Endodermal cell (in vitro differentiated cells): ENCODE results near the gene INPP4A. TPM values are rescaled to one million over a fixed set of nuclear protein-coding genes. Genes with fewer than 3 reads are reported as not detected.
A peak's percentile ranks its signal among the peaks of the same experiment; 100 is the strongest.

Experiments used
- DNase-seq: peaks from one replicate; pipeline ENCODE4 v3.0.0-alpha.2; 2017
- H3K27ac ChIP-seq: 2 replicates; pipeline ENCODE4 v1.5.1; 2013; ENCODE audit warnings: mild to moderate bottlenecking, low read depth, low read length, moderate library complexity
- H3K27me3 ChIP-seq: 2 replicates; pipeline ENCODE4 v1.6.1; 2013; ENCODE audit warnings: mild to moderate bottlenecking, low read length, moderate library complexity; ENCODE audit not compliant: insufficient read depth, control insufficient read depth, poor library complexity, severe bottlenecking
- H3K36me3 ChIP-seq: 2 replicates; pipeline ENCODE4 v1.7.0; 2013; ENCODE audit warnings: mild to moderate bottlenecking, low read length, moderate library complexity; ENCODE audit not compliant: control insufficient read depth, insufficient read depth
- H3K4me1 ChIP-seq: one replicate; pipeline ENCODE4 v1.7.0; 2013; ENCODE audit warnings: low read length; ENCODE audit not compliant: control insufficient read depth, insufficient read depth
- H3K4me3 ChIP-seq: 2 replicates; pipeline ENCODE4 v1.5.1; 2013; ENCODE audit warnings: mild to moderate bottlenecking, low read length, moderate library complexity
- H3K9ac ChIP-seq: 2 replicates; pipeline ENCODE4 v1.6.1; 2013; ENCODE audit warnings: mild to moderate bottlenecking, low read length, moderate library complexity; ENCODE audit not compliant: poor library complexity, severe bottlenecking; ENCODE audit errors: extremely low read depth
- H3K9me3 ChIP-seq: 2 replicates; pipeline ENCODE4 v1.6.1; 2013; ENCODE audit warnings: mild to moderate bottlenecking, low read length, moderate library complexity; ENCODE audit not compliant: control insufficient read depth
- H3K27ac Mint-ChIP-seq: 2 replicates; pipeline ENCODE4 v1.8.0; 2020; ENCODE audit warnings: mixed read lengths
- H3K27me3 Mint-ChIP-seq: 2 replicates; pipeline ENCODE4 v1.8.0; 2021; ENCODE audit warnings: mild to moderate bottlenecking, mixed read lengths; ENCODE audit not compliant: insufficient read depth
- H3K36me3 Mint-ChIP-seq: 2 replicates; pipeline ENCODE4 v1.8.0; 2020; ENCODE audit warnings: low read depth, mixed read lengths
- H3K4me1 Mint-ChIP-seq: 2 replicates; pipeline ENCODE4 v1.8.0; 2020; ENCODE audit warnings: mixed read lengths
- H3K4me3 Mint-ChIP-seq: 2 replicates; pipeline ENCODE4 v1.8.0; 2020; ENCODE audit warnings: mild to moderate bottlenecking, moderate library complexity, mixed read lengths
- H3K9me3 Mint-ChIP-seq: 2 replicates; pipeline ENCODE4 v1.8.0; 2020; ENCODE audit warnings: mild to moderate bottlenecking, mixed read lengths
- WGBS, 2 experiments: methylation state at CpG; one replicate each; pipeline versions ENCODE4 v1.1.5 to v1.1.7; 2013; ENCODE audit warnings: missing lambda C conversion rate in 2 of 2, mixed read lengths in 1 of 2; ENCODE audit not compliant: insufficient coverage in 1 of 2, insufficient read length in 1 of 2; 5-methylcytosine and 5-hydroxymethylcytosine counted together
- total RNA-seq, 2 donors: library from RNA; stranded (reverse); fragmentation: NEBNext Ultra II Directional in 1 of 2; extraction: Animal tissue kit (Norgen Biotek cat#: 25700) in 1 of 2; gene quantifications; 2 replicates in 1 of 2; 3 replicates in 1 of 2; pipeline ENCODE4 v1.2.1, GENCODE V29; 2021
- TF ChIP-seq, protein P1 (sequence below): fragments of 200-600 bp; sonication (generic); conservative IDR thresholded peaks from 2 replicates; pipeline ENCODE4 v1.5.0; 2021; ENCODE audit warnings: antibody characterized with exemption, mild to moderate bottlenecking

The INPP4A gene
- total RNA-seq, 2 donors from 2014 or later, result 84.9 to 94.2 TPM

- Histone ChIP-seq H3K9ac (no peak overlapping the region), H3K4me1 (peaks cover 44% of the 10 kb centered on the region), H3K9me3 (no peaks in the 10 kb centered on the region), H3K36me3 (peaks cover 40% of the 10 kb centered on the region), H3K4me3 (no peak overlapping the region), H3K27ac (no peak overlapping the region), H3K27me3 (no peaks in the 10 kb centered on the region)
- H3K27me3 Mint-ChIP-seq, result no peaks in the 10 kb centered on the region
- H3K27ac Mint-ChIP-seq, result peak overlapping the region; percentile 3
- peaks cover 77% of the 10 kb centered on the region for H3K4me1 Mint-ChIP-seq
- H3K9me3 Mint-ChIP-seq, result no peaks in the 10 kb centered on the region
- TF ChIP-seq, protein P1, sequence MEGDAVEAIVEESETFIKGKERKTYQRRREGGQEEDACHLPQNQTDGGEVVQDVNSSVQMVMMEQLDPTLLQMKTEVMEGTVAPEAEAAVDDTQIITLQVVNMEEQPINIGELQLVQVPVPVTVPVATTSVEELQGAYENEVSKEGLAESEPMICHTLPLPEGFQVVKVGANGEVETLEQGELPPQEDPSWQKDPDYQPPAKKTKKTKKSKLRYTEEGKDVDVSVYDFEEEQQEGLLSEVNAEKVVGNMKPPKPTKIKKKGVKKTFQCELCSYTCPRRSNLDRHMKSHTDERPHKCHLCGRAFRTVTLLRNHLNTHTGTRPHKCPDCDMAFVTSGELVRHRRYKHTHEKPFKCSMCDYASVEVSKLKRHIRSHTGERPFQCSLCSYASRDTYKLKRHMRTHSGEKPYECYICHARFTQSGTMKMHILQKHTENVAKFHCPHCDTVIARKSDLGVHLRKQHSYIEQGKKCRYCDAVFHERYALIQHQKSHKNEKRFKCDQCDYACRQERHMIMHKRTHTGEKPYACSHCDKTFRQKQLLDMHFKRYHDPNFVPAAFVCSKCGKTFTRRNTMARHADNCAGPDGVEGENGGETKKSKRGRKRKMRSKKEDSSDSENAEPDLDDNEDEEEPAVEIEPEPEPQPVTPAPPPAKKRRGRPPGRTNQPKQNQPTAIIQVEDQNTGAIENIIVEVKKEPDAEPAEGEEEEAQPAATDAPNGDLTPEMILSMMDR, result no peak
- no peak for DNase-seq
- no peak overlapping the region for H3K4me3 Mint-ChIP-seq
- 90 to 93% methylated on average over 4 to 7 of the region's 7 CpGs for WGBS, 2 experiments
- peaks cover 7% of the 10 kb centered on the region for H3K36me3 Mint-ChIP-seq
Measured at GRCh38 chr2:98509542-98510321, 65.1 kb downstream of the INPP4A start.

DNA sequence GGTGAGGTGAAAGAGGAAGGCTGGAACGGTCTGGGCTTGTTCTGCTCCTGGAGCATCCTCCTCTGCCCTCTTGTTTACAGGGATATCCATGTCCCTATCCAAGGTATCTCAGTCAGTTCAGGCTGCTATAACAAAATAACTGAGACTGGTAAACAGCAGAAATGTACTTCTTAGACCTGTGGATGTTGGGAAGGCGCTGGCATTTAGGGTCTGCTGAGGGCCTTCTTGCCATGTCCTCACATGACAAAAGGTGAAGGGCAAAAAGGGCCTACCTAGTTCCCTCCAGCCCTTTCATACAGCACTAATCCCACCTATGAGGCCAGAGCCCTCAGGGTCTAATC is 65.6 kb downstream of the INPP4A start:
- Mint-ChIP-seq H3K4me1 (peaks cover 81% of the 10 kb centered on the region), H3K27ac (no peak overlapping the region), H3K9me3 (no peaks in the 10 kb centered on the region), H3K36me3 (peaks cover 6% of the 10 kb centered on the region), H3K4me3 (no peak overlapping the region), H3K27me3 (no peaks in the 10 kb centered on the region)
- TF ChIP-seq, protein P1, result no peak
- Histone ChIP-seq H3K9ac (no peak overlapping the region), H3K27me3 (no peaks in the 10 kb centered on the region), H3K27ac (no peak overlapping the region), H3K36me3 (peaks cover 40% of the 10 kb centered on the region), H3K4me3 (no peak overlapping the region), H3K9me3 (no peaks in the 10 kb centered on the region), H3K4me1 (peaks cover 47% of the 10 kb centered on the region)
- no peak for DNase-seq
- WGBS, 2 experiments, result 99 to 100% methylated on average over 2 of the region's 2 CpGs

DNA sequence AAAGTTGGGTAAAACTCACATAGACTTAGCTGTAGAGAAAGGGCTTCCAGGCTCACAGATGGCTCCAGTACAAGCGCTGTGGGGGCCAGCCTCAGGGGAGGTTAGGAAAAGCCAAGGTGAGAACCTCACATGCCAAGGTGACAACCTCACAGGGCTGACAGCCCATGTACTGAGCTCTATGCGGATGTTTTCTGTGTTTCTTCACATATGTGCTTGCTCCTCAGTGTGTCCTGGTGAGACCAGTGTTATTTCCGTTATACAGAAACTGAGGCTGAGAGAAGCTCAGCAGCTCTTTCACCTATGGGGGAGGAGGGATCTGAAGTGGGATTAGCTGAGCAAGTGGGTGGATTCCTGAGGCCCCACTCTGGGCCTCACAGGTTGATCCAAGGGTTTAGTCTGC is 67.3 kb downstream of the INPP4A start:
- H3K9me3 ChIP-seq, result no peaks in the 10 kb centered on the region
- peak overlapping the region; percentile 18 for H3K4me3 Mint-ChIP-seq
- no peak overlapping the region for H3K9ac ChIP-seq
- peak overlapping the region; percentile 29 for H3K4me3 ChIP-seq
- no peaks in the 10 kb centered on the region for H3K9me3 Mint-ChIP-seq
- peak overlapping the region; percentile 72 for H3K27ac Mint-ChIP-seq
- H3K27me3 Mint-ChIP-seq, result no peaks in the 10 kb centered on the region
- peaks cover 30% of the 10 kb centered on the region for H3K36me3 ChIP-seq
- TF ChIP-seq, protein P1, result no peak
- no peak for DNase-seq
- H3K4me1 Mint-ChIP-seq, result peaks cover 86% of the 10 kb centered on the region
- no peaks in the 10 kb centered on the region for H3K27me3 ChIP-seq
- no peak overlapping the region for H3K27ac ChIP-seq
- peaks cover 8% of the 10 kb centered on the region for H3K36me3 Mint-ChIP-seq
- WGBS, 2 experiments, result 95 to 100% methylated on average over 2 to 3 of the region's 3 CpGs
- peaks cover 58% of the 10 kb centered on the region for H3K4me1 ChIP-seq
